T-helper 1 cell treated with Interleukin-12 subunit alpha and Interleukin-12 subunit beta and Interleukin-4 antibody, amounts not matched to agents 30 μg/mL and 1 μg/mL, for 36 hours (primary cell): Measurements from ENCODE around the gene EEF1AKMT4.

Experiments
- H3K27ac Mint-ChIP-seq: one replicate; pipeline ENCODE4 v1.8.0; 2021; ENCODE audit warnings: mild to moderate bottlenecking, mixed read lengths
- H3K27me3 Mint-ChIP-seq: one replicate; pipeline ENCODE4 v1.8.0; 2021; ENCODE audit warnings: low read depth, mixed read lengths
- H3K36me3 Mint-ChIP-seq: one replicate; pipeline ENCODE4 v1.8.0; 2021; ENCODE audit warnings: low read depth, mixed read lengths
- H3K4me1 Mint-ChIP-seq: one replicate; pipeline ENCODE4 v1.8.0; 2021; ENCODE audit warnings: low read depth, mixed read lengths
- H3K4me3 Mint-ChIP-seq: one replicate; pipeline ENCODE4 v1.8.0; 2021; ENCODE audit warnings: mild to moderate bottlenecking, moderate library complexity, mixed read lengths
- H3K9me3 Mint-ChIP-seq: one replicate; pipeline ENCODE4 v1.8.0; 2021; ENCODE audit warnings: mixed read lengths

The EEF1AKMT4 gene

GRCh38 chr3:184291044-184291737, 41.7 kb downstream of the EEF1AKMT4 start:
- H3K4me1 Mint-ChIP-seq = no peaks in the 10 kb centered on the region
- H3K36me3 Mint-ChIP-seq = no peaks in the 10 kb centered on the region
- H3K27ac Mint-ChIP-seq = no peak overlapping the region
- no peak overlapping the region for H3K4me3 Mint-ChIP-seq
- peaks cover 12% of the 10 kb centered on the region for H3K27me3 Mint-ChIP-seq
- no peaks in the 10 kb centered on the region for H3K9me3 Mint-ChIP-seq

GRCh38 chr3:184291738-184292445, 42.4 kb downstream of the EEF1AKMT4 start:
- H3K27me3 Mint-ChIP-seq = peaks cover 10% of the 10 kb centered on the region

GRCh38 chr3:184295771-184296170, 46.3 kb downstream of the EEF1AKMT4 start:
- no peak overlapping the region for H3K27ac Mint-ChIP-seq
- no peaks in the 10 kb centered on the region for H3K27me3 Mint-ChIP-seq
- peaks cover 10% of the 10 kb centered on the region for H3K36me3 Mint-ChIP-seq
- no peak overlapping the region for H3K4me3 Mint-ChIP-seq
- no peaks in the 10 kb centered on the region for H3K9me3 Mint-ChIP-seq
- H3K4me1 Mint-ChIP-seq = peaks cover 16% of the 10 kb centered on the region

More at GRCh38 chr3:184291738-184292445, 42.4 kb downstream of the EEF1AKMT4 start:
- no peak overlapping the region for H3K4me3 Mint-ChIP-seq
- no peaks in the 10 kb centered on the region for H3K4me1 Mint-ChIP-seq
- H3K27ac Mint-ChIP-seq = no peak overlapping the region
- H3K9me3 Mint-ChIP-seq = no peaks in the 10 kb centered on the region
- H3K36me3 Mint-ChIP-seq = no peaks in the 10 kb centered on the region

- H3K9me3 Mint-ChIP-seq = no peaks in the 10 kb centered on the region
- H3K36me3 Mint-ChIP-seq = peaks cover 15% of the 10 kb centered on the region
- no peaks in the 10 kb centered on the region for H3K27me3 Mint-ChIP-seq
- H3K4me3 Mint-ChIP-seq = no peak overlapping the region
- peaks cover 17% of the 10 kb centered on the region for H3K4me1 Mint-ChIP-seq
- H3K27ac Mint-ChIP-seq = no peak overlapping the region
These were observed 47.1 kb downstream of the EEF1AKMT4 start for GRCh38 chr3:184296616-184297015.

- Mint-ChIP-seq H3K4me3 (peak within 1 kb of the TSS; percentile 98), H3K36me3 (peaks cover 33% of the 10 kb centered on the region), H3K27me3 (no peaks in the 10 kb centered on the region), H3K9me3 (no peaks in the 10 kb centered on the region), H3K27ac (peak within 1 kb of the TSS; percentile 88), H3K4me1 (peaks cover 17% of the 10 kb centered on the region)
These were observed 49.5 kb downstream of the EEF1AKMT4 start, which contains the start of gene PSMD2 for GRCh38 chr3:184298759-184299487. PSMD2 (plus strand) TSS chr3:184299241; CDS start chr3:184299267, 26 bp downstream.

- Mint-ChIP-seq H3K4me3 (peak overlapping the region; percentile 98), H3K27ac (peak overlapping the region; percentile 88), H3K4me1 (peaks cover 17% of the 10 kb centered on the region), H3K9me3 (no peaks in the 10 kb centered on the region), H3K27me3 (no peaks in the 10 kb centered on the region), H3K36me3 (peaks cover 38% of the 10 kb centered on the region)
These were observed 50.3 kb downstream of the EEF1AKMT4 start for GRCh38 chr3:184299488-184300377.

GRCh38 chr3:184300378-184300720, 50.9 kb downstream of the EEF1AKMT4 start:
- Mint-ChIP-seq H3K9me3 (no peaks in the 10 kb centered on the region), H3K4me1 (peaks cover 17% of the 10 kb centered on the region), H3K27ac (no peak overlapping the region), H3K27me3 (no peaks in the 10 kb centered on the region), H3K36me3 (peaks cover 42% of the 10 kb centered on the region), H3K4me3 (peak overlapping the region; percentile 98)

GRCh38 chr3:184305577-184305976, 56.1 kb downstream of the EEF1AKMT4 start:
- Mint-ChIP-seq H3K27ac (no peak overlapping the region), H3K4me3 (no peak overlapping the region), H3K36me3 (peaks cover 73% of the 10 kb centered on the region), H3K9me3 (no peaks in the 10 kb centered on the region), H3K4me1 (peaks cover 2% of the 10 kb centered on the region), H3K27me3 (no peaks in the 10 kb centered on the region)

GRCh38 chr3:184306341-184306972, 57.0 kb downstream of the EEF1AKMT4 start:
- Mint-ChIP-seq H3K4me3 (no peak overlapping the region), H3K9me3 (no peaks in the 10 kb centered on the region), H3K4me1 (no peaks in the 10 kb centered on the region), H3K36me3 (peaks cover 68% of the 10 kb centered on the region), H3K27ac (no peak overlapping the region), H3K27me3 (no peaks in the 10 kb centered on the region)

GRCh38 chr3:184307915-184308314, 58.4 kb downstream of the EEF1AKMT4 start:
- H3K9me3 Mint-ChIP-seq = no peaks in the 10 kb centered on the region
- H3K27ac Mint-ChIP-seq = no peak overlapping the region
- H3K4me3 Mint-ChIP-seq = no peak overlapping the region
- peaks cover 55% of the 10 kb centered on the region for H3K36me3 Mint-ChIP-seq
- no peaks in the 10 kb centered on the region for H3K27me3 Mint-ChIP-seq
- H3K4me1 Mint-ChIP-seq = no peaks in the 10 kb centered on the region
